Loucy (cell line): ENCODE measurements around the gene CHRM1.
"Not testable (repeated sequence)": the region's sequence is repeated elsewhere in the genome, so short reads cannot be mapped to it uniquely, and the experiment has no call there.

Experiments
- H2AFZ ChIP-seq: fragments of 200-600 bp; sonication (generic); 2 replicates; pipeline ENCODE4 v1.6.0; 2016; ENCODE audit warnings: antibody characterized with exemption, mild to moderate bottlenecking, low read length, moderate library complexity
- H3F3A ChIP-seq: fragments of 200-600 bp; 2 replicates; pipeline ENCODE4 v1.6.0; 2016; ENCODE audit warnings: antibody characterized with exemption, low read depth, mild to moderate bottlenecking
- H3K27me3 ChIP-seq: fragments of 200-600 bp; sonication (generic); 2 replicates; pipeline ENCODE4 v1.6.1; 2014; ENCODE audit warnings: low read length, mild to moderate bottlenecking; ENCODE audit not compliant: insufficient read depth, poor library complexity, severe bottlenecking
- H3K36me3 ChIP-seq: fragments of 200-600 bp; sonication (generic); 2 replicates; pipeline ENCODE4 v1.6.1; 2016; ENCODE audit warnings: low read length; ENCODE audit not compliant: insufficient read depth
- H3K4me1 ChIP-seq: fragments of 200-600 bp; sonication (generic); 2 replicates; pipeline ENCODE4 v1.5.1; 2014; ENCODE audit warnings: low read length, mild to moderate bottlenecking; ENCODE audit not compliant: insufficient read depth, poor library complexity, severe bottlenecking
- H3K4me2 ChIP-seq: fragments of 200-600 bp; sonication (generic); 2 replicates; pipeline ENCODE4 v1.6.0; 2014; ENCODE audit warnings: antibody characterized with exemption, low read length, low read depth, mild to moderate bottlenecking; ENCODE audit not compliant: poor library complexity, severe bottlenecking
- H3K4me3 ChIP-seq: fragments of 200-600 bp; sonication (generic); 2 replicates; pipeline ENCODE4 v1.5.1; 2014; ENCODE audit warnings: low read length, mild to moderate bottlenecking, mixed read lengths; ENCODE audit not compliant: poor library complexity, severe bottlenecking
- H3K79me2 ChIP-seq: fragments of 200-600 bp; sonication (generic); 2 replicates; pipeline ENCODE4 v1.6.1; 2014; ENCODE audit warnings: low read length; ENCODE audit not compliant: insufficient read depth
- H3K9ac ChIP-seq: fragments of 200-600 bp; sonication (generic); 2 replicates; pipeline ENCODE4 v1.6.0; 2014; ENCODE audit warnings: mild to moderate bottlenecking, low read depth, low read length, moderate library complexity; ENCODE audit not compliant: poor library complexity, severe bottlenecking
- H3K9me2 ChIP-seq: fragments of 200-600 bp; sonication (generic); replicated peaks from 2 replicates; pipeline ENCODE4 v1.6.1; 2016; ENCODE audit warnings: low read depth, low read length, mixed read lengths
- H3K9me3 ChIP-seq: fragments of 200-600 bp; sonication (generic); 2 replicates; pipeline ENCODE4 v1.6.1; 2014; ENCODE audit warnings: mild to moderate bottlenecking, antibody characterized with exemption, low read length, low read depth; ENCODE audit not compliant: insufficient read depth
- H4K20me1 ChIP-seq: fragments of 200-600 bp; sonication (generic); 2 replicates; pipeline ENCODE4 v1.6.0; 2014; ENCODE audit warnings: antibody characterized with exemption, low read length, mild to moderate bottlenecking; ENCODE audit not compliant: insufficient read depth, poor library complexity, severe bottlenecking
- CTCF ChIP-seq: fragments of 200-600 bp; sonication (generic); conservative IDR thresholded peaks from 2 replicates; pipeline ENCODE4 v1.5.1; 2014; ENCODE audit warnings: mild to moderate bottlenecking, antibody characterized with exemption, low read length
- EZH2phosphoT487 ChIP-seq: fragments of 200-600 bp; IDR thresholded peaks from 2 replicates; pipeline ENCODE4 v1.6.1; 2018; ENCODE audit warnings: antibody characterized with exemption, mild to moderate bottlenecking, moderate library complexity, borderline replicate concordance

Gene CHRM1

GRCh38 chr11:62865635-62866034 is 55.5 kb downstream of the CHRM1 start:
- TF ChIP-seq EZH2phosphoT487: no peak
- TF ChIP-seq CTCF: no peak
- H3K4me2 ChIP-seq: no peak overlapping the region
- H4K20me1 ChIP-seq: no peaks in the 10 kb centered on the region
- no peaks in the 10 kb centered on the region for H3K36me3 ChIP-seq
- H3K9me3 ChIP-seq: no peaks in the 10 kb centered on the region
- no peaks in the 10 kb centered on the region for H3F3A ChIP-seq
- no peak overlapping the region for H3K4me3 ChIP-seq
- no peak overlapping the region for H3K9ac ChIP-seq
- peaks cover 11% of the 10 kb centered on the region for H3K4me1 ChIP-seq
- peaks cover 11% of the 10 kb centered on the region; the same call in 1 of the 2 replicates for H3K79me2 ChIP-seq
- H3K27me3 ChIP-seq: no peaks in the 10 kb centered on the region
- no peaks in the 10 kb centered on the region for H3K9me2 ChIP-seq
- H2AFZ ChIP-seq: no peak overlapping the region

- no peaks in the 10 kb centered on the region for H3F3A ChIP-seq
- no peak overlapping the region for H3K4me2 ChIP-seq
- no peaks in the 10 kb centered on the region for H3K27me3 ChIP-seq
- H3K36me3 ChIP-seq: no peaks in the 10 kb centered on the region
- no peak overlapping the region for H2AFZ ChIP-seq
- no peaks in the 10 kb centered on the region for H3K9me2 ChIP-seq
- TF ChIP-seq EZH2phosphoT487: no peak
- TF ChIP-seq CTCF: no peak
- peak overlapping the region; percentile 24 for H3K9ac ChIP-seq
- H4K20me1 ChIP-seq: no peaks in the 10 kb centered on the region
- H3K4me3 ChIP-seq: no peak overlapping the region
- no peaks in the 10 kb centered on the region for H3K9me3 ChIP-seq
- H3K4me1 ChIP-seq: peaks cover 11% of the 10 kb centered on the region
- peaks cover 20% of the 10 kb centered on the region; the same call in 1 of the 2 replicates for H3K79me2 ChIP-seq
Observed at GRCh38 chr11:62863687-62864335, 57.4 kb downstream of the CHRM1 start.

GRCh38 chr11:62861564-62862192 is 59.5 kb downstream of the CHRM1 start:
- peaks cover 37% of the 10 kb centered on the region for H3K79me2 ChIP-seq
- not testable (repeated sequence) for H3K27me3 ChIP-seq, H3K36me3 ChIP-seq, H3F3A ChIP-seq, H3K4me3 ChIP-seq, H4K20me1 ChIP-seq, H3K9me3 ChIP-seq, H2AFZ ChIP-seq, H3K9me2 ChIP-seq
- H3K4me2 ChIP-seq: peak overlapping the region; percentile 44
- H3K4me1 ChIP-seq: peaks cover 24% of the 10 kb centered on the region
- peak overlapping the region; percentile 47 for H3K9ac ChIP-seq
